GM19240 (cell line): ENCODE measurements around the gene SLC4A4.

Experiments
- DNase-seq: peaks from one replicate; pipeline ENCODE4 v3.0.0; 2011; ENCODE audit warnings: low spot score; ENCODE audit not compliant: insufficient read length

The SLC4A4 gene

DNA sequence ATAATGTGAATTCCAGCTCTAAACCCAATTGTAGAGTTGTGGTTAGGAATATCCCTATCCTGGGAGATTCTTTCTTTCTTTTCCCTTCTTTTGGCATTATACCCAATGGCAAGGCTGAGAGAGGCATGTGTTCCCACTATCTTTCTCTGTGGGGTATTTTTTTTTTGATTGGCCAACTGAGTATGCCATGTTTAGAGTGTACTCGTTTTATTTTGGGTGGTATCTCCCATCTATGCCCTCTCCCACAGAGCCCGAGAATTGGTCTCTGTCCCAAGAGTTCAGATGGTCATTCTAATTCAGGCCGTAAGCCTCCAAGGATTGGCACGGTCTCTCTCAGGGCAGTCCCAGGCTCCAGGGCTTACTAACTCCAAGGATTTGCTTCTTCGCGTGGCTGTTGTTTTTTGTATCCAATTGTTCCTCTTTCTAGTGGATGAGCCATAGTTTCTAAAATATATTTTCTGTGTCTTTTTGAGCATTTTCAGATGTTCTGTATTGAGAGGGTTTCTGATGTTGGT lies 198.8 kb downstream of the SLC4A4 start:
- DNase-seq = no peak

DNA sequence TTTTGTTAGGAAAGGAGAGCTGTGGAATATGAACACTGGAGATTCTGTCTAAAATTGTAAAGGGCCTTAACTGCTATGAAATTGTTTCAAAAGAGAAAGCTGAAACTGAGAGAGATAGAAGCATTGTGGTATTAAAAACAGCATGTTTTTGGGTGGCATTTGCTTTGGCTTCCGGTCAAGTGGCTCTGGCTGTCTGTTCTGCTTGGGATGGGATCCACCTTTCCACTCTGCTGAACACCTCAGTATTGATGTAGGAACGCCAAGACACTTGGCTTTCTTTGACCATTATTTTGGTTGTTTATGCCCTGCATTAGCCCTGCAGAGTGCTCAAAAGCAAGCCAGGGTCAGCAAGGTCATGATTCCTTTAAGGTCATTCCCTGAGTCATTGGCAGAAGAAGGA lies 199.7 kb downstream of the SLC4A4 start:
- no peak for DNase-seq

DNA sequence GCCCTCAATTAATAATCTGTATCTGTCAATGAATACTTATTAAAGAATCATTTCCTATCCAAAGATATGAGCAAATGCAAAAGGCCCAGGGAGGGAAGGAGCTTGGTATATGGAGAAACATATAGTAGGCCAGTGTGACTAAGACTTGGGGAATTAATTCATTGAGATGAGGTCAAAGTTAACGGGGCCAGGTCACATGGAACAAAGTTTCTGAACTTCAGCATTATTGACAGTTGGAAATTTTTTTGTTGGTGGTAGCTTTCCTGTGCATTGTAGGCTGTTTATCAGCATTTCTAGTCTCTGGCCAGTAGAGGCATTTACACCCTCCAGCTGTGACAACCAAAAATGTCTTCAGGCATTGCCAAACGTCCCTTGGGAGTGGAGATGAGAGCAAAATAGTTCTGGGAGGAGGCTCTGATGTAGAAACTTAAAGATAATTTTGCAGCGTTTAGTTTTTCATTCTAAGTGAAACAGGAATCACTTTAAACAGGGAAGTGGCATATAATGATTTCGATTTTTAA lies 202.0 kb downstream of the SLC4A4 start:
- no peak for DNase-seq

DNA sequence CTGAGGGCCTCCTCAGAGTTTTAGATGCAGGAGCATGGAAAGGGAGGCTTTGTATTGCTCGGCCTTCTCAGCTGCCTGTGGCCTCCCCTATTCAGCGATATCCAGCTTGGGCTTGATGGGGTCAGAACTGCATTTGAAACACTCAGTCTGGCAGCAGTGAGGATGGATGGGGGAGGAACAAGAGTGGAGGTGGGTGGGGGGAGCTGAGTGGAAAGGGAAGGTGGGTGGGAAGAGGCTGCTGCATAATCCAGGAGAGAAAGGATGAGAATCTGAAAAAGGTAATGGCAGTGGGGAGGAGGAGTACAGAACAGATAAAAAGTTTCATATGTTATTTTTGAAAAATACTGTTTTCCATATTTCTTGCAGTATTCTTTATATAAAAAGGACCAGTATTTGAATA lies 202.7 kb downstream of the SLC4A4 start:
- DNase-seq = no peak

DNA sequence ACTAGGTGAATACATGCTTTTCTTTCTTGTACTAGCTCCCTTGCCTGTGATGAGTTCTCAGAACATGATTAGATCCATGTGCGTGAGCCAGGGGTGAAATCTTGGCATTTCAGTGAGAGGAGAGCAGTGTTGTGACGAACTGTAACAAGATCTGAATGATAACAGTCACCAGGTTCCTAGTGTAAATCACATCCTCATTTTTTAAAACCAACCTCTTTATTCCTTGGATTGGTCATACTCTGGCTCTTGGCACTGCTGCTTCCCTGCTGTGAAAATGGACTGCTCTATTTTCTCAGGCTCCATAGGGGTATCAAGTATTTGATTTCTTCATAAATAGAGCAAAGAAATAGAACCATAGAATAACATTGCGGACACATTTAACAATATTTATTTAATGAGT lies 206.3 kb downstream of the SLC4A4 start:
- no peak for DNase-seq

DNA sequence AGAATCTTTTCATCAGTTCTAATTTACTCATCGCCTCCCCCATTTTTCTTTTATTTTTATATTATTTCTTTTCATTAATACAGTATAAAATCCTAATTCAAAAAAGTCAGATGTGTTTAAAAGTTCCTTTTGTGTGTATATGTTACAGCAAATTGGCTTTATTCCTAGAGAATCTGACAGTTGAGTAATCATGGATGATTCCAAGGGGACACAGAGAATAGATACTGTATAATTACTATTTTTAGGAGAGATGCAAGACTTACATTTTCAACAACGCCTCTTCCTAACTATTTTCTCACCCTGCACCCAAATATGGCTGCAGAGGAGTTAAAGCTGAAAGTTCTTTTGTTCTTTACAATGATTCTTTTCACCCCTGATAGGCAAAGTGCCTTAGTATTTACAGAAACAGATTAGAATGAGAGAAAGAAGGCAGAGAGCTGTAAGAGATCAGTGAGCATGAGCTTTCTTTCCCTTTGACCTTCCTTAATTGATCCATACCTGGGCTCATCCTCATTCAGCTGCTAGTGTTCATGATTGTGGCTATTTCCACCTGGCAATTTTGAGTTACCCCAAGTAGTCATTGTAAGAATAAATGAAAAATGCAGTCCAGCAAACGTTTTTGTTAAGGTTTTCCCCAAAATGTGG lies 210.8 kb downstream of the SLC4A4 start:
- DNase-seq = no peak

DNA sequence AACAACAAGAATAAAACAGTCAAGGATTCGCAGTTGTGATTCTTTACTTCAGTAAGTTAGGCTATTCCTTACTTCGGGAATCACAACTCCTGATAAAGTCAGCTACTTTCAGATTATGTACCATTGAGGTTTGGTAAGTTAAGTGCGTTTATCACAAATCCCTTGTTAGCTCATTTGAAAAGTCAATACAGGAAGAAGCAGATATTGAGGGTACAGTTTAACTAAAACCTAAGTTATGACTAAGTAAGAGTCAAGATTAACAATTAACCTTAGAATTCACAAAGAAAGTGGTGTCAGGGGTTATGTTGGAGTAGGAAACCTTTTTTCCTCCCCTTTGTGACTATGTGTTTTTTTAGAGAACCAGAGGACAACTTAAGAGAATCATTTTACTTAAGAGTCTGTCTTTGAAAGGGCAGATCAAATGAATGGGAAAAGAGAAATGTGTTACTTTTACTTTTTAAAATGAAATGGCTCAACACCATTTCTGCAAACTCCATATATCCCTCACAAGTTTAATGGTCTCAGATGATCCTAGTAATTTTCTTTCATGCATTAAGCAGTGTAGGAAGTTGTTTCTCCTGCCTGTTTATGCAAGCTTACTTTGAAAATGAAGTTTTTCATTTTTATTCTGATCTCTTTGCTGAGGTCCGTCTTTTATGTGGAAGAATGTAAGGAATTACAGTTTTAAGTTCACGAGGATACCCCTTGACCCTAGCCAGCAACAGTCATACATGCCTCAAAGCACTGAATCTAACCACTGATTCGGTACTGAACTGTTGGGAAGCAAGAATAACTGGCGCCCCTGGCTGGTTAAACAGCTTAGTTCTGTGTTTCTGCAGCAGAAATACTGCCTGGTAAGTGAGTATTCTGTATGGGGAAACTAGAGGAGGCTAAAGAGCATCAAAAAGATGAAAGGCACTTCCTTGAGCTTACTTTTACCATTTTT lies 211.7 kb downstream of the SLC4A4 start:
- no peak for DNase-seq

DNA sequence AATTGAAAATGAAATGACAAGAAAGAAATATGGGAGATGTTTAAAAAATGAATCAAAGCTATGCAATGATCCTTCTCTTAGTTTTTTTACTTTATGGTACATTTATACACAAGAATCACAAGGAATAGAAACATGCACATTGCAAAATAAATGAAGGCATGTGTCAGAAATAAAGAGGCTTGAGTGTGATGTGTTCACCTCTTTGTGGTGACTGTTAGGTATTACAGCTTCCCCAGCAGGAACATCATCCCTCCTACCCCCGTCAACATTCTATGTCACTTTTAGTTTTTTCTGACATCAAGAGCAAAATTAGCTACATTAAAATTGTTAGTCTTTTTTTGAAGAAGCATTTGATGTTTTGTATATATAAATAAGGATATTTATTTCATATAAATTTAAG lies 214.8 kb downstream of the SLC4A4 start:
- DNase-seq = no peak

DNA sequence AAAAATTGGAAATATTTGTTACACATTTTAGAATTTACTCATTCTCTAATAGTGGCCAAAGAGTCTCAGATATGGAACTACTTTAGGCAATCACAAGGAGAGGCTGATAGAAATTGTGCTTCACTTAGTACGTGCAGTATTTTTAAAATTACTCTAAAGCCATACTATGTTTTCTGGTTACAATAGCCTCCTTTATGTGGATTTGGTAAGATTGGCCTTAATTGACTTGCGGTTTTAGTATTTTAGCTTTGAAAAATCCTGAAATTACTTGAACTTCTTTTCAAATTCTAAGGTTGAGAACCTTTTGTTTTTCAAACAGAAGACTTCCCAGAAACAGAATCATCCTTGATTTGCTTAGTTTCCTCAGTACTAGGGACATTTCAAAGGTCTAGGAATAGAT lies 215.2 kb downstream of the SLC4A4 start:
- no peak for DNase-seq

DNA sequence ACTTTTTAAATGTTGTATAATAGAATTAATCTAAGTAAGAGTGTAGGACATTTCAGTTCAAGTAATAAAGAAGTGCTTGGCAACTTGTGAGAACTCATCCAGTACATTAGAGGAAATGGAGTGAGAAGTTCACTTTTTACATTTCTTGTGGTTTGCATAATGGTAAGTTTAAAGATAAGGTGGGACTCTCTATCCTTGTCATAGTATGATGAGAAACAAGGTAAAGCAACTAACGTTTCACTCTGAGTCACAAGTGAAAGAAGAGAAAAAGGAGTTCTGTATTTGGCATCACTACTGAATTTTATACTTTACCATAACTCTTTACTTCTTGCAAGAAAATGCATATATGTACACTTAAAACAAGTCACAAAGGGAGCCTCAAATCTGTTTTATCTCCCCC lies 219.4 kb downstream of the SLC4A4 start:
- DNase-seq = no peak

DNA sequence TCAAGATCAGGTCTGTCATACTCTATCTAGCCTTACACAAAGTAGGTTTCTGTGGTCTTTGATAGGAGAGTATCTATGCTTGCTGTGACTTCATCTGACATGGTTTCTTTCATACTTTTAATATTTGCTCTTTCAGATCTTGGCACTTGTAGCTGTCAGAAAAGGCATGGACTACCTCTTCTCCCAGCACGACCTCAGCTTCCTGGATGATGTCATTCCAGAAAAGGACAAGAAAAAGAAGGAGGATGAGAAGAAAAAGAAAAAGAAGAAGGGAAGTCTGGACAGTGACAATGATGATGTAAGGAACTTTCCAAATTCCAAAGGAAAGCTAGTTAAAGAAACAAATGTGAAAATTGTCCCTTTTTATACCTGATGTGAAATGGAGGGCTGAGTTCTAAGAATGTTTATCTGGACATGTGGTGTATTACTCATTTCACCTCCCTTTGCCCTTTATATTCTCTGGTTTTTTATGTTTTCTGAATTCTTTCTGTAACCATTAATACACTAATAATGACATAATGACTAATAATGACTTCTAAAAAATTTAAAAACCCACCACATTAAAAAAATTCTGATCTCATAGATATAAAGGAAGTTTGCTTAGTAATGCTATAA lies 221.2 kb downstream of the SLC4A4 start:
- no peak for DNase-seq

DNA sequence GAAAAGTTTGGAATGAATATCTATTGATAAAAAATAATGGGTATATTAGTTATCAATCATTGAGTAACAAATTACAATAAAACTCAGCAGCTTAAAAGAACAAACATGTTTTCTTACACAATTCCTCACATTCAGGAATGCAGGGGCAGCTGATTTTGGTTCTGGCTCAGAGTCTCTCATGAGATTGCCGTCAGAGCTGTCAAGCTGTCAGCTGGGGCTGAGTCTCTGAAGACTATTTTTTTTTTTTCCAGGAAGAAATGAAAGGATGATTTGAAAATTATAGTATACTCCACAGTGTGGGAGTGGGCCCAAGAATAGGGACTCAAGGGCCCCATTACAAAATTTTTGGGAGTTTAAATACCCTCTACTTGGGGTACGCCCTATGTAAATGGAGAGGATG lies 226.0 kb downstream of the SLC4A4 start:
- DNase-seq = no peak

DNA sequence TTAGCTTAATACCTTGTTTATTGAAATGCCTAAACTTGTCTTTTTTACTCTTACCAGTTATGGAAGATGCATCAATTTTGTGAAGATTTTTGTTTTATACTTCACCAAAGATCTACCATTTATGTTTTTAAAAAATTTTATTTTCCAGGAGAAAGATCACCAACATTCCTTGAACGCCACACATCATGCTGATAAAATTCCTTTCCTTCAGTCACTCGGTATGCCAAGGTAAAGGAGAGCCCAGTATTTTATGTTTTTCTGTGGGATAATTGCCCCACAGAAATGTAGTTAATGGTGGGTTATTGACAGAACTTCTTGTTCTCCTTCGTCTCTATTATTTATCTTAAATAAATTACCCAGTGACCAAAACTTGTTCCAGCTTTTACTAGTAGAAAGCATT lies 228.0 kb downstream of the SLC4A4 start:
- no peak for DNase-seq

DNA sequence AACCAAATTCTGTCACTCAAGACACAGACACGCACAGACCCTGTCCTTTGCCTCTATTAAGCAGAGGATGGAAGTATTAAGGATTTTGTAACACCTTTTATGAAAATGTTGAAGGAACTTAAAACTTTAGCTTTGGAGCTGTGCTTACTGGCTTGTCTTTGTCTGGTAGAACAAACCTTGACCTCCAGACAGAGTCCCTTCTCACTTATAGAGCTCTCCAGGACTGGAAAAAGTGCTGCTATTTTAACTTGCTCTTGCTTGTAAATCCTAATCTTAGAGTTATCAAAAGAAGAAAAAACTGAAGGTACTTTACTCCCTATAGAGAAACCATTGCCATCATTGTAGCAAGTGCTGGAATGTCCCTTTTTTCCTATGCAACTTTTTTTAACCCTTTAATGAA lies 229.3 kb downstream of the SLC4A4 start:
- DNase-seq = no peak

DNA sequence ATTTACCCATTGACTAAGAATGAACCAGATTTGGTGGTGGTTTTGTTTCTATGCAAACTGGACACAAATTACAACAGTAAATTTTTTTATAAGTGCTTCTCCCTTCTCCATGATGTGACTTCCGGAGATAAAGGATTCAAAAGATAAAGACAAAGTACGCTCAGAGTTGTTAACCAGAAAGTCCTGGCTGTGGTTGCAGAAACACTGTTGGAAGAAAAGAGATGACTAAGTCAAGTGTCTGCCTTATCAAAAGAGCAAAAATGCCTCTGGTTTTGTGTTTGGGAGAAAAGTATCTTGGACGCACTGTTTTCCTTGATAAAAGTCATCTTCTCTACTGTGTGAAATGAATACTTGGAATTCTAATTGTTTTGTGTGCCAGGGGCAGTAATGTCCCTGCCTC lies 231.7 kb downstream of the SLC4A4 start:
- no peak for DNase-seq

DNA sequence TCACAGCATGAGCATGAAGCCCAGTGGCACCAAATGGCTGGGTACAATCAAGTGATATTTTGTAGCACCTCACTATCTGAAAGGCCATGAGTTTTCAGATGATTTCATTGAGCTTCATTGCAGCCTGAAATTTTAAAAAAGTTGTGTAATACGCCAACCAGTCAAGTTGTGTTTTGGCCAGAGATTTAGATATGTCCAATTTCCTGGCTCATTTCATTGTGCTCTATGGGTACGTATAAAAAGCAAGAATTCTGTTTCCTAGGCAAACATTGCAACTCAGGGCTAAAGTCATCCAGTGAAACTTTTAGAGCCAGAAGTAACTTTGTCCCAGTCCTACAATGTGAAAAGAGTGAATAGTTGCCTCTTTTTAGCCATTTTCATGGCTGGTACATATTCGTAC lies 232.5 kb downstream of the SLC4A4 start:
- no peak for DNase-seq

DNA sequence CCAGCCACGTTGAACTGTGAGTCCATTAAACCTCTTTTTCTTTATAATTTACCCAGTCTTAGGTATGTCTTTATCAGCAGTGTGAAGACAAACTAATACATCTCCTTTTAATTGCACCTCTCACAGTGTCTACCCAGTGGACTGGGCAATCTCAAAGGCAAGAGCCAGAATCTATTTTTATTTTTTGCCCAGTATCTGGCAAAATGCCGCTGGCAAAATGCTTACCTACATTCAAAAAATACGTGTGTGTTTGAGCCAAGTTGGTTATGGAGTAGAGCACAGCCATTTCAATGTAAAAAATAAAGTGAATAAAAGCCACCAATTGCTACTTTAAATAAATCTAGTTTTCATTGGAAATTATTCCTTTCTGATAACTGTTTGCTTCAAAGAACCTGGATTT lies 245.2 kb downstream of the SLC4A4 start:
- DNase-seq = no peak

DNA sequence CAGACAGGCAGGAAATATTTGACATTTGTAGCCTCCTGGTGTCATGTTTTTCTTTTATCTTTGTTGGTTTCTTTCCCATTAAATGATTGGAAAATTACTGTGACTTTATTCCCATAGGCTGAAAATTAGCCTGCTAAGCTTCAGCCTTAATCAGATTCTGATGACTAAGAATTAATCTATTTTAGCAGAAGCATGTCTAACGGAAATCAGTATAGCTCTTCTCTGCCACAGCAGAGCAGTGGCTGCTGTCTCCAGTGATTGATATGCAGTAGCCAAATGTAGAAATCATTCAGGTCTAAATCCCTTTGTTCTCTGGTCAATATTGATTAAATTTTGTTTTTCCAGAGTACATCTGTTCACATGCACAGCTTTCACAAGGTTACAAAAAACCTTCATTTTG lies 245.8 kb downstream of the SLC4A4 start:
- DNase-seq = no peak

DNA sequence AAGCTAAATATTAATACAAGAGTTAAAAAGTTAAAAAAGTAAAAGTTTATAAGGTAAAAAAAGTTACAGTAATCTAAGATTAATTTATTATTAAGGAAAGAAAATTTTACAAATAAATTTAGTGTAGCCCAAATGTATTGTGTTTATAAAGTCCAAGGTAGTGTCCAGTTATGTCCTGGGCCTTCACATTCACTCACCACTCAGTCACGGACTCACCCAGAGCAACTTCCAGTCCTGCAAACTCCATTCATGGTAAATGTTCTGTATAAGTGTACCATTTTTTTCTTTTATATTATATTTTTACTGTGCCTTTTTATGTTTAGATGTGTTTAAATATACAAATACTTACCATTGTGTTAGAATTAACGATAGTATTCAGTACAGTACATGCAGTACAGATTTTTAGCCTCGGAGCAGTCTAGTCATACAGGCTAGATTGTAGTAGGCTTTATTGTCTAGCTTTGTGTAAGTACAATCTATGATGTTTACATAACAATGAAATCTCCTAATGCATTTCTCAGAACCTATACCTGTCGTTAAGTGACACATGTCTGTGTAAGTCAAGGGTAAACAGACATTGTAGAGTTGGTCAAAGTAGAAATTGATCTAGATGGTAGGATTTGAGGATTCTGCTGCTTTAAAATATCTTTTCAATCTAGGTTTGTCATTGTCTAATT lies 247.4 kb downstream of the SLC4A4 start:
- DNase-seq = no peak

DNA sequence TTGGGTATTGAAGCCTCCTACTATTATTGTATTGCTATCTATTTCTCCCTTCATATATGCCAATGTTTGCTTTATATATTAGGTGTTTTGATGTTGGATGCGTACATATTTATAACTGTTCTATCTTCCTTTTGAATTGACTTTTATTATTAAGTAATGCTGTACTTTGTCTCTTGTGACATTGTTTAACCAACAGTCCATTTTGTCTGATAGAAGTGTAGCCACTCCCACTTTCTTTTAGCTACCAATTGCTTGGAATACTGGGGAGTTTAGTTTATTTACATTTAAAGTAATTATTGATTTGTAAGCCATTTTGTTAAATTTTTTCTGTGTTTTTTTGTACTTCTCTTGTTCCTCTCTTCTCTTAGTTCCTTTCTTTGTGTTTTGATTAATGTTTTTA lies 249.2 kb downstream of the SLC4A4 start:
- DNase-seq = no peak

DNA sequence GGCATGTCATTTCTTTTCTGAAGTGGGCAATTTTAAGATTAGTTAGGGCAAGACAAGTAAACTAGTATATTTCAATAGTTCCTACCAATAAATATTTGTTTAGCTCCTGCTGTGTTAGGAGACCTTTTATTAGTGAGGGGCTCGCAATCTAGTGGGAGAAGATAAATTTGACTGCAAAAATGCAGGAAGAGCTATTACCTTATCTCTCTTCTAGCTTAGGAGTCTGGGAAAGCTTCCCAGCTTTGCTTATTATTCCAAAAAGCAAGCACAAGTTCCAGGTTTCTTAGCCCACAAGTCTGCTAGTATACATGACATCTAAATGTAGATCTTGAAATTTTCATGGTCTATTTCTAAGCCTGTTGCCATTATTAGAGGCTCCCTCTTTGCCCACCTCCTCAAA lies 254.0 kb downstream of the SLC4A4 start:
- DNase-seq = no peak

DNA sequence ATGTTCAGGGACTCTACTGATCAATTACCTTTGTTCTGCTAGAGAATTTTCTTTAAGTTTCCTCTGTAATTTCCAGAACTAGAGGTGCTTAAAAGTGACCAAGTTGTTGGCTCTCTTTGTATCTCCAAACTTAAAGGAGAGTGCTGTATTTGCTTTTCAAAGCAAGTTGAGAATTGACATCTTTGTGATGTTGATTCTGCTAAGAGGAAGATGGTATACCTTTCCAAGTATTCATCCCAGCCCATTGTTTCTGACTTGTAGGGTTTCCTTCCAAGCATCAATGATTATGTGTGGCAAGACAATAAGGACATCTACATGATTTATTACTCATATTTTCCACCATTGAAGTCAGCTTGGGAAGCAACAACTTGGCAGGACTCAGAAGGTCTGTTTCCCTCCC lies 254.5 kb downstream of the SLC4A4 start:
- no peak for DNase-seq
